ENCODE measurements around the gene CABYR.

GRCh38 chr18:24140697-24141096 lies 1.8 kb downstream of the CABYR start:
- TF ChIP-seq CTCF (IDR thresholded peaks at IDR 0.05) (no peak), EP300 (IDR thresholded peaks at IDR 0.05) (no peak), POLR2AphosphoS5 (IDR thresholded peaks at IDR 0.05) (no peak)
